DND-41 (cell line): ENCODE measurements around the gene ZNF497.

Experiments used
- ATAC-seq: fragments of 200-7000 bp; cut with Tn5 transposase; 3 replicates; pipeline ENCODE4 v1.9.1; 2021; ENCODE audit warnings: low read depth; ENCODE audit not compliant: insufficient read depth
- DNase-seq: peaks from one replicate; pipeline ENCODE4 v3.0.0-alpha.2; 2020
- H2AFZ ChIP-seq: 2 replicates; pipeline ENCODE4 v1.6.0; 2012; ENCODE audit warnings: low read depth, low read length
- H3K27ac ChIP-seq: 2 replicates; pipeline ENCODE4 v1.5.1; 2012; ENCODE audit warnings: low read length, inconsistent platforms
- H3K27me3 ChIP-seq: fragments of 200-600 bp; sonication (generic); 2 replicates; pipeline ENCODE4 v1.6.0; 2012; ENCODE audit warnings: low read length, mild to moderate bottlenecking, inconsistent platforms; ENCODE audit not compliant: insufficient read depth, poor library complexity
- H3K36me3 ChIP-seq: 2 replicates; pipeline ENCODE4 v1.5.1; 2012; ENCODE audit warnings: low read length, inconsistent platforms; ENCODE audit not compliant: insufficient read depth
- H3K4me1 ChIP-seq: 2 replicates; pipeline ENCODE4 v1.5.1; 2012; ENCODE audit warnings: mild to moderate bottlenecking, low read length; ENCODE audit not compliant: insufficient read depth
- H3K4me2 ChIP-seq: 2 replicates; pipeline ENCODE4 v1.6.0; 2012; ENCODE audit warnings: mild to moderate bottlenecking, moderate library complexity, low read length, inconsistent platforms; ENCODE audit not compliant: insufficient read depth
- H3K4me3 ChIP-seq, 2 experiments: fragments of 200-600 bp in 1 of 2; shearing (Covaris generic) in 1 of 2; 2 replicates each; pipeline ENCODE4 v1.5.1; 2012 to 2016; ENCODE audit warnings: inconsistent platforms in 2 of 2, low read length in 2 of 2, mild to moderate bottlenecking in 2 of 2, low read depth in 1 of 2, moderate library complexity in 1 of 2
- H3K79me2 ChIP-seq: 2 replicates; pipeline ENCODE4 v1.6.0; 2012; ENCODE audit warnings: low read length, inconsistent platforms; ENCODE audit not compliant: insufficient read depth
- H3K9ac ChIP-seq: 2 replicates; pipeline ENCODE4 v1.6.0; 2012; ENCODE audit warnings: low read depth, mild to moderate bottlenecking, inconsistent platforms, low read length, moderate library complexity
- H3K9me3 ChIP-seq: 2 replicates; pipeline ENCODE4 v1.5.1; 2012; ENCODE audit warnings: low read length, moderate library complexity, mild to moderate bottlenecking, inconsistent platforms; ENCODE audit not compliant: insufficient read depth, severe bottlenecking
- H4K20me1 ChIP-seq: 2 replicates; pipeline ENCODE4 v1.6.0; 2012; ENCODE audit warnings: low read length; ENCODE audit not compliant: insufficient read depth
- CTCF ChIP-seq: IDR thresholded peaks from 2 replicates; pipeline ENCODE4 v1.5.1; 2012; ENCODE audit warnings: borderline replicate concordance, low read length, moderate library complexity, mild to moderate bottlenecking; ENCODE audit not compliant: poor library complexity, severe bottlenecking; ENCODE audit errors: extremely low read depth
- EZH2 ChIP-seq: IDR thresholded peaks from 3 replicates; pipeline ENCODE4 v1.6.1; 2012; ENCODE audit warnings: borderline replicate concordance, low read depth, mild to moderate bottlenecking, moderate library complexity, low read length, inconsistent platforms; ENCODE audit not compliant: severe bottlenecking

The ZNF497 gene

DNA sequence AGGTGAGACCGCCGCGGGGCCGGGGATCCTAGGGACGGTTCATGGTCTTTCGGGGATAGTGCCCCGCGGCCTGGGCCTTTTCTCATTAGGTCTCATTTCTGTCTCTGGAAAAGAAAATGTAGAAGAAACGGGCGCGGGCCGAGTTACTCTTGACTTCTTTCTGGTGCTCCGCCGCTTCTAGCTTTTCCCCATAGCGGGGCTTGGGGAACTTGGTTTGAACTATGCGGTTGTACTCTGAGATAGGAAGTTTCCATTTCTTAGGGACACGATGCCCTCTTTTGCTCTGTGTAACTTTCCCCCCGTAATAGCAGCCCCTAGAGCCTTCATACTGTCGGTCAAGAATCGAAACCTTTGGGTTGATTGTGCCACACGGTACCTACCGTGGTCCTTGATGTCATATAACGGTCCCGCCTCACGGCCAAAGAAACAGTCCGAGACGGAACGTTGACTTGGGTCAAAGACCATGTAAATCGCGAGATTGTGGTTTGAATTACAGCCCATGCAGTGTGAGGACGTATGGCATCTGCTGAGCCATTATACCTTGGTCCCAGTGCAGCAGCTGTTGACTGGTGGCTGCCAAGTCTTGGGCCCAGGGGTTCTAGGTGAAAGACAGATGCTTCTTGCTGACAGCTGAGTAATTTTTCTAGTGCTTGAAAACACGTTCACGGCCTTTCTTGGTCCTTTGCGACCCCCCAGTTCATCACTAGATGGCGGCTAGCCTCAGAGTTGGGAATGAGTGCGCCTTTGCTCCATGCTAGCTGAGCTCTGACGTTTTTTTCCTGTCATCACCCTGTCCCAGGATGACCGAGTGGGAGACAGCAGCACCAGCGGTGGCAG, 25.0 kb upstream of the ZNF497 start:
- Histone ChIP-seq H3K4me2 (peak overlapping the region; percentile 92), H3K9me3 (no peaks in the 10 kb centered on the region), H2AFZ (peak overlapping the region; percentile 68), H3K79me2 (peaks cover 65% of the 10 kb centered on the region), H3K4me3 (peak overlapping the region; percentile 75 to 92), H3K27ac (peak overlapping the region; percentile 73), H3K36me3 (peaks cover 48% of the 10 kb centered on the region), H4K20me1 (peaks cover 31% of the 10 kb centered on the region), H3K9ac (peak overlapping the region; percentile 99), H3K27me3 (no peaks in the 10 kb centered on the region), H3K4me1 (peaks cover 46% of the 10 kb centered on the region)
- ATAC-seq (no peak), DNase-seq (no peak)
- TF ChIP-seq EZH2 (no peak), CTCF (no peak)

DNA sequence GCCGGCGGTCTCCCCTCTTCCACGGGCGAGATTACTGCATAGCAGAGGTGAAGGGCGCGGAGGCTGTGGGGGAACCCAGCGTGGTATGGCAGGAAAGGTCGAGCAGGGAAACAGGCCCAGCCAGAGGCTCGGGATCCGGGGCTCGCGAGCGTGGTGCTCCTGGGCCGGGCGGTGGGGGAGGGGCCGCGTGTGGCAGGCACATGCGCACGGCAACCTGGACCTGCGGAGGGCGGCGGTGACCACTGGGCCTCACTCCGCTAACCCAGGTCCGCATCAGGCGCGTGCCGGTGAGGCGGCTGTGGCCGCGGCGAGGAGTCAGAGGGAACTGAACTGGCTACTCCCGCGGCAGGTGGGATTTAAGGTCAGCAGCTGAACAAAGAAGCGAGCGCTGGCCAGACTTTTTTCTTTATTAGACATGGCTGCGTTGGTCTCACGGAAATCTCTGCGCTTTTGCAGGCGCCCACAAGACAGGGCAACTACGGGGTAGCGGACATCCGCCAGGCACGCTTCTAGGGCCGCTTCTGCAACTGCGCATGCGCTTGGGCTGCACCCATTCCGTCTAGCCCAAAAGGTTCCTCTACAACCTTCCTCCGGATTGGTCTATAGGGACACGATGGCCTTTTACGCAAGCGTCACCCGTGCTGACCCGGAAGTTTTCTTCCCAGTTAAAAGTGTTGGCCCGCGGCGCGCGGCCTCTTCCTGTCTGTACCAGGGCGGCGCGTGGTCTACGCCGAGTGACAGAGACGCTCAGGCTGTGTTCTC, 24.2 kb upstream of the ZNF497 start, which contains the start of gene RPS5:
Gene RPS5 (plus strand): TSS at position 694 of the 762 bp plus-strand sequence. CDS start 869 bp downstream, outside the sequence.
- H3K9ac ChIP-seq = peak within 1 kb of the TSS; percentile 99
- H3K4me2 ChIP-seq = peak within 1 kb of the TSS; percentile 92
- peak within 1 kb of the TSS; percentile 97 for H3K27ac ChIP-seq
- H3K79me2 ChIP-seq = peaks cover 65% of the 10 kb centered on the region
- H3K4me1 ChIP-seq = peaks cover 52% of the 10 kb centered on the region
- no peaks in the 10 kb centered on the region for H3K9me3 ChIP-seq
- H3K4me3 ChIP-seq = peak within 1 kb of the TSS; percentile 75 to 92
- no peaks in the 10 kb centered on the region for H3K27me3 ChIP-seq
- peak within 1 kb of the TSS; percentile 84 for H2AFZ ChIP-seq
- H3K36me3 ChIP-seq = peaks cover 40% of the 10 kb centered on the region
- ATAC-seq = peak; percentile 87
- H4K20me1 ChIP-seq = peaks cover 27% of the 10 kb centered on the region
- TF ChIP-seq EZH2 (no peak), CTCF (no peak)
- DNase-seq = peak; percentile 98

DNA sequence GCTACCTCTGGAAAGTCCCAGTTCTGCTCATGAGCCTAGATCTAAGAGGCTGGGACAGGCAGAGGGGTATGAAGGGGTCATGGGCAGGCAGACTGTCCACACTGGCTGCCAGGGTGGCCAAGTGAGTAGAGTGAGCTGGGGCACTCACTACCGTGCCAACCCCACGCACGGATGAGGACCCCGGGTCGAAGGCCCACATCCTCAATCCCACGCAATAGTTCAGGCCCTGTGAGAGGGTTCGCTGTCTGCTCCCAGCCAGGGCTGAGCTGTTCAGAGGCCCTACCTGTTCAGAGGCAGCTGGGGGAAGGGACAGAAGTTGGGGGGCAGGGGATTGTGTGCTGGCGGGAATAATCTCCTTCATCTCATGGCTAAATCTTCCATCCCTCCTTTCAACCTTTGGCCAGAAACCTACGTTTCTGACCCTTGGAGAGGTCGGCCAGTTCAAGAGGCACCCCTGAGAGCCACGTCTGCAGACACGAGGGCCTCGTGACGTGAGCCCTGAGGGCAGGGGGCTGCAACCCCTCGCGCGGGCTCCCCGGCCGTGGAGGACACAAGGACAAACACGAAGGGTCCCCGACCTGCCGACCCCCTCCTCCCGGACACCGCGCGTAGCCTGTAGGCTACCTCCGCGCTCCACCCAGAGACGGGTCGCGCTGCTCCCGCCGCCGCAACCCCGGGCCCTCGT, 23.5 kb upstream of the ZNF497 start:
- Histone ChIP-seq H3K79me2 (peaks cover 62% of the 10 kb centered on the region), H3K27ac (peak overlapping the region; percentile 97), H3K9ac (peak overlapping the region; percentile 99), H3K9me3 (no peaks in the 10 kb centered on the region), H3K4me1 (peaks cover 55% of the 10 kb centered on the region), H3K4me2 (peak overlapping the region; percentile 92), H4K20me1 (peaks cover 26% of the 10 kb centered on the region), H2AFZ (peak overlapping the region; percentile 84), H3K27me3 (no peaks in the 10 kb centered on the region), H3K4me3 (peak overlapping the region; percentile 75 to 92), H3K36me3 (peaks cover 33% of the 10 kb centered on the region)
- DNase-seq (peak; percentile 40), ATAC-seq (no peak; the same call in 1 of the 3 replicates)
- TF ChIP-seq CTCF = no peak
- no peak for TF ChIP-seq EZH2
